HG02938 (cell line): ENCODE results near the gene SALL1.

Experiments
- ATAC-seq: cut with Tn5 transposase; IDR thresholded peaks from one replicate; pipeline ENCODE4 v1.9.1; 2021; ENCODE audit warnings: mild to moderate bottlenecking, moderate library complexity; ENCODE audit not compliant: unreplicated experiment

SALL1 gene

GRCh38 chr16:51114382-51114781 is 36.7 kb downstream of the SALL1 start:
- no peak for ATAC-seq

GRCh38 chr16:51113236-51114125 is 37.6 kb downstream of the SALL1 start:
- no peak for ATAC-seq

GRCh38 chr16:51112323-51112722 is 38.7 kb downstream of the SALL1 start:
- no peak for ATAC-seq

GRCh38 chr16:51111759-51112158 is 39.3 kb downstream of the SALL1 start:
- ATAC-seq: no peak

DNA sequence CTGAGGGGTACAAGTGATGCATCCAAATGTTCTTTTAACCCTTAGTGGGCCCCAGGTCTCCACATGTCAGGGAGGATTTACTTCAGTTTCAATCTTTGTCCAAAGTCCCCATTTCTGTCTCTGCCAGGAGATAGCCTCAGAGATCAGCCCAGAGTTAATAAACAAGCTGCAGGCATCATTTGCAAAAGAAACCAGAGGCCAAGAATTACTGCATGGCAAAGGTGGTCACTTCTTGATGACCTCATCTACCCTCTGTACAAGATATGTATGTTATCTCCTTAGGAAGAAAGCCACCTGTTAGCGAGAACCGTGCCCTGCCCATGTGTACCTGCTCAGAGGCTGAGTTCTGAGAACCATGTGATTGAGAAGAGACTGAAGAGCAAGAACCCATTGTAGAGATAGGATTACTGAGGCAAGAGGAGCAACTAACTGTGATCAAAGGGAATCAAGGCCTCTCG is 40.3 kb downstream of the SALL1 start:
- no peak for ATAC-seq

DNA sequence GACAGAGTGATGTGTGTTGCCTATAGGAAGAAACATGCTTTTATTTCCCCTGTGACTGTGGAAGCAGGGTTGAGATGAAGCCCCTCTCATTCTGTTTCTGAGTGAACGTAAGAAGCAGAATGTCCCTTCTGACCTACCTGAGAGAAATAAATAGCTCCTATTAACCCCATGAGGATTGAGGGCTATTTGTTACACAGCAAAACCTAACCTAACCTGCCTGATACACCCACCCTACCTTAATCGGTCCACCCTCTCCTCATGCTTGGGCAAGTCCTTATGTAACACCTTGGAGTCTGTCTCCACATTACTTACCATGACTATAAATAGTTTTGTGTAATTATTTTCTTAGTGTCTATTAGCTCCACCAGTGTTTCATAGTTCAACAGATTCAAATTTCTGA is 41.9 kb downstream of the SALL1 start:
- no peak for ATAC-seq

- ATAC-seq: no peak
Measured at GRCh38 chr16:51107742-51108141, 43.3 kb downstream of the SALL1 start.

DNA sequence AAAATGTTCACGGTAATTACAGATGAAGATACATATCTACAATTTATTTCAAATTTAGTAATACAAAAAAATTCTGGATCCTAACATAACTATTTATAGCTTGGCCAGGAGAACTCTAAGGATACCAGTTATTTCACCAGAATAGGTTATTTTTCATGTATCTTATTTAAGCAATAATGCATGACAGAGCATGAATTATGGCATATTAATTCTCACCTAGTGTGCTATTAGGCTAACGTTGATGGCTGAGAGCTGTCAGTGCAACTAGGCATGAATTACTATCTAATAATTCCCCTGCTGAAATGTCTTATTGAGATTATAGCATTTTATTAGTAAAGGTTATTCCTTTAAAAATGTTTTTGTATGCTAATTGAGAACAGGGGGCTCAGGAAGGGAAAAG is 44.5 kb downstream of the SALL1 start:
- no peak for ATAC-seq

DNA sequence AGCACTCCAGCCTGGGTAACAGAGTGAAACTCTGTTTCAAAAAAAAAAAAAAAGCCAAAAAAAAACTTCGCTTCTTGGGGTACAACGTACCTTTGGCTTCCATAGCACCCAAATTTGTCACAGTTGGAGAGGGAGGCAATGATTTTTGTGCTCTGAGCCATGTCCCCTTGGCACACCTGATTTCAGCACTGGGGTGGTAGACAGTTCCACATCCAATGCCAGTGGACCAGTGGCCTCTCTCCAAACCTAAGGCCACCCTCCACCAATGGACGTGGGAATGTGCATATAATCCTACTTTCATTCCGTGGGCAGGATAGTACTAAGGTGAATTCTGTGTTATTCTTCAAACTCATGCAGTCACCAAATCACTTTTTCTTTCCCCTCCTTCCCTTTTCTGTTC is 47.5 kb downstream of the SALL1 start:
- no peak for ATAC-seq

GRCh38 chr16:51097729-51098128 is 53.3 kb downstream of the SALL1 start:
- ATAC-seq: no peak

DNA sequence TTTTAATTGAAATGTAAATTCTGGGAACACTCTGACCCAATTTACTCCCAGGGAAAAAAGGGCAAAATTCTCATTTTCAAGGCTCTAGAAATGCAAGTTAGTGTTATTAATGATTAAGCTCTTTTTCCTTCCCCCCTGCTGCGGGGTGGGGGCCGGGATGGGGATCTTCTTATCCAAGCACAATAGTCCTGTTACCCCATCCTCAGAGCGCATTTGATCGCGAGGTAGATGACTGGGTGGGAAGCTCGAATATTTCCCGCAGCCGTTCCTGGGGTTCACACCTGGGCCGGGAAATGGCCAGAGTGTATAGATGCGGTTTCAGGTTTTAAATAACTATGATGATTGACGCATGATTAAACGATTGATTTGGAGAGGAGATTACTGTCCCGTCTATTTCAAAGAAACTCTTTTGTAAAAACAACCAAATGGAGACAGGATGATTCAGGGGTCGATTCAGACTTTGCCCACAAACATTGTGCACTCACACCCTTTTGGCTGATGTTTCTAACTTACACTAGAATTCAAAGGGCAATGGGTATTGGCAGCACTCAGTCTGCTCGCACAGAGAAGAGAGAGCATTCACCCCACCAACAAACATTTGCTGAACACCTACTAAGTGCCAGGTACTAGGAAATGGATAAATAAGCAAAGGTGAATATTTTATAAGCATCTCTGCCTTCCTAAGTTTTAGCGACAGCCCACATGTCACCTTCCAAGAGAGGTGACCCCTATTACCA is 55.0 kb downstream of the SALL1 start:
- no peak for ATAC-seq

DNA sequence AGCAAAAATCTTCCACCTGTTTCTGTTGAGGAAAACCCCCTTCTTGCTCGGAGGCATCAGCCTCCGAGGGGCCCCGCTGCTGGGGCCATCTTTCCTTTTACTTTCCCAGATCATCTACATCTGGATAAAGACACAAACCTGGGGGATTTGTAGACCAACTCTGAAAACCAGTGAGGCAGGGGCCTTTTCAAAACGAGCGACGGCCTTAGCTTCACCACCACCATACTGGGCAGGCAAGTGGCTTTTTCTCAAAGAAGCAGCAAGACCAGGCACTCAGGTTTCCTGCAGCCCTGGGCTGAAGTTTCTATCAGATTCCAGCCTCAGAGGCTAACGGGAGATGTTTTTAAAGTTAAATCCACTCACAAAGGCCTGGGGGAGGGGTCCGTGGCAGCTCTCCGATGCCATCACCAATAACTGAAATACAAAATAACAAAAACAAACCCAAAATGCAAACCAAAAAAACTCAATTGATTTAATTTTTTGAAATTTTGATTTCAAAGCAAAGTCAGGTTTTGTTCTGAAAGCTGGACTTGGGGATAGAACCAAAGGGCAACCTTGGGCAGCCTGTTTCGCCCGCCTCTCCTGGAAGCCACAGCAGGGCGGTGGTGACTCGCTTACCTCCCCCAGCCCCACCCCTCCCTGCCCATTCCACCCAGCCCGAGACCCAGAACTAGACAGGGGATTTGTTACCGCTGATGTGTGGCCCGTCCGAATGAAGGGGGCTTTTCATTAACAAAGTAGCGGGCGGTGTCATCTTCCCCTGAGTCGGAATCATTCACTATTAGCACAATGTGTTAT is 55.8 kb downstream of the SALL1 start:
- ATAC-seq: no peak

DNA sequence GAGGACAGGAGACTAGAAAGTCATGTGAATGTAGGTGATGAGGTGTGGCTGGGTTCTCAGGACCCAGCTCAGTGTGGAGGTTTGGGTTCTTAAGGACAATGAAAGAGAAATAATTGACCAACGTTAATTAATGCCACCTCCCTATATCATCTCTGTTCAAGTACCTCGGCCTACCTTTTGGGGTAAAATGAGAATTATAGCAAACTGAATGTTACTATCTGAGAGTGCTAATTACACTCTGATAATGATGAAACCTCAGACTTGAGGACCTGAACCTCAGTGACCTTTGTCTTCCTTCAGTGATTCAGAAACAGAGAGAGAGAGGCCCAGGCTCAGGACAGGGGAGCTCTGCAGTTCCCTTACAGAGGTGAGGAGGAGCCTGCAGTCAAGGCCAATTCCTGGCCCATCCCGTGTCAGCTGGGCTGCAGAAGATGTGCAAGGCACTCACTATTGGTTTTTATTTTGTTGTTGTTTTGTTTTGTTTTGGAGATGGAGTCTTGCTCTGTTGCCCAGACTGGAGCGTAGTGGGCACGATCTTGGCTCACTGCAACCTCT is 57.3 kb downstream of the SALL1 start:
- ATAC-seq: no peak
